OCI-LY7 (cell line): Measurements from ENCODE around the gene PPFIA3. TPM values are rescaled to one million over a fixed set of nuclear protein-coding genes. Genes with fewer than 3 reads are reported as not detected.

ENCODE experiments used
- BruUV-seq: library from RNA; stranded (reverse); fragments of 400-500 nt; replicated peaks from 2 replicates; lab custom pipeline; 2021; lab: Mats Ljungman, UMichigan
- CTCF ChIA-PET: fragments of 300-600 bp; sonication (Branson Sonifier 250); formaldehyde crosslinking; loops from one replicate; lab custom pipeline; 2022; ENCODE audit warnings: antibody characterized with exemption; ENCODE audit not compliant: unreplicated experiment; lab: Charles Lee
- POLR2A ChIA-PET: fragments of 300-600 bp; sonication (Branson Sonifier 250); formaldehyde crosslinking; loops from one replicate; lab custom pipeline; 2022; ENCODE audit warnings: antibody characterized with exemption; lab: Charles Lee
- DNase-seq: peaks from one replicate; pipeline ENCODE4 v3.0.0-alpha.2; 2015; ENCODE audit warnings: low spot score
- H2AFZ ChIP-seq: fragments of 200-600 bp; sonication (generic), shearing (Covaris generic); 2 replicates; pipeline ENCODE4 v1.6.1; 2014; ENCODE audit warnings: mild to moderate bottlenecking, antibody characterized with exemption, low read length, moderate library complexity
- H3K27ac ChIP-seq: fragments of 200-600 bp; sonication (generic); 2 replicates; pipeline ENCODE4 v1.5.1; 2014; ENCODE audit warnings: mixed run types, low read depth, mild to moderate bottlenecking, moderate library complexity, low read length, inconsistent platforms; ENCODE audit not compliant: poor library complexity, severe bottlenecking
- H3K36me3 ChIP-seq: fragments of 200-600 bp; sonication (generic); 2 replicates; pipeline ENCODE4 v1.6.1; 2014; ENCODE audit warnings: mild to moderate bottlenecking, antibody characterized with exemption, low read length, moderate library complexity, mixed read lengths; ENCODE audit not compliant: insufficient read depth
- H3K4me1 ChIP-seq: fragments of 200-600 bp; sonication (generic); 2 replicates; pipeline ENCODE4 v1.5.1; 2014; ENCODE audit warnings: mild to moderate bottlenecking, low read length; ENCODE audit not compliant: insufficient read depth, poor library complexity, severe bottlenecking
- H3K4me2 ChIP-seq: fragments of 200-600 bp; sonication (generic); 2 replicates; pipeline ENCODE4 v1.6.1; 2014; ENCODE audit warnings: mild to moderate bottlenecking, low read length
- H3K4me3 ChIP-seq: fragments of 200-600 bp; sonication (generic); 2 replicates; pipeline ENCODE4 v1.5.1; 2014; ENCODE audit warnings: mild to moderate bottlenecking, low read depth, low read length; ENCODE audit not compliant: poor library complexity, severe bottlenecking
- H3K79me2 ChIP-seq: fragments of 200-600 bp; sonication (generic); 2 replicates; pipeline ENCODE4 v1.6.1; 2016; ENCODE audit warnings: low read depth, mild to moderate bottlenecking, low read length, moderate library complexity, mixed read lengths; ENCODE audit not compliant: insufficient read depth
- H3K9me2 ChIP-seq: fragments of 200-600 bp; sonication (generic); 2 replicates; pipeline ENCODE4 v1.6.1; 2016; ENCODE audit warnings: mild to moderate bottlenecking, low read length, mixed read lengths; ENCODE audit not compliant: insufficient read depth
- H3K9me3 ChIP-seq: fragments of 200-600 bp; sonication (generic); 2 replicates; pipeline ENCODE4 v1.6.1; 2014; ENCODE audit warnings: mild to moderate bottlenecking, mixed run types, low read length, mixed read lengths
- H4K20me1 ChIP-seq: fragments of 200-600 bp; sonication (generic); 2 replicates; pipeline ENCODE4 v1.6.1; 2014; ENCODE audit warnings: mild to moderate bottlenecking, antibody characterized with exemption, low read length, moderate library complexity, mixed read lengths; ENCODE audit not compliant: insufficient read depth
- EZH2phosphoT487 ChIP-seq: fragments of 200-600 bp; sonication (generic); IDR thresholded peaks from 2 replicates; pipeline ENCODE4 v1.6.1; 2018; ENCODE audit warnings: low read depth, borderline replicate concordance, mild to moderate bottlenecking, mixed run types, antibody characterized with exemption, low read length, moderate library complexity, mixed read lengths
- intact Hi-C: fragments of 100-400 bp; cut with micrococcal nuclease; formaldehyde crosslinking; loops from one replicate; pipeline ENCODE4 v1.10.0; 2022; ENCODE audit not compliant: unreplicated experiment
- total RNA-seq, 2 experiments: library from RNA; depleted of rRNA in 1 of 2; stranded (reverse); fragments of >200 nt in 1 of 2; shearing (Covaris generic) in 1 of 2; gene quantifications; 2 replicates each; pipeline ENCODE4 v1.2.3, GENCODE V29; 2014 to 2022
- TF ChIP-seq, protein P1 (sequence below): fragments of 200-600 bp; sonication (generic); conservative IDR thresholded peaks from 2 replicates; pipeline ENCODE4 v1.5.1; 2014; ENCODE audit warnings: mild to moderate bottlenecking, antibody characterized with exemption, low read length, moderate library complexity, mixed read lengths

Gene PPFIA3
- total RNA-seq, 2 experiments from 2014 or later: 17.8 to 21.2 TPM

DNA sequence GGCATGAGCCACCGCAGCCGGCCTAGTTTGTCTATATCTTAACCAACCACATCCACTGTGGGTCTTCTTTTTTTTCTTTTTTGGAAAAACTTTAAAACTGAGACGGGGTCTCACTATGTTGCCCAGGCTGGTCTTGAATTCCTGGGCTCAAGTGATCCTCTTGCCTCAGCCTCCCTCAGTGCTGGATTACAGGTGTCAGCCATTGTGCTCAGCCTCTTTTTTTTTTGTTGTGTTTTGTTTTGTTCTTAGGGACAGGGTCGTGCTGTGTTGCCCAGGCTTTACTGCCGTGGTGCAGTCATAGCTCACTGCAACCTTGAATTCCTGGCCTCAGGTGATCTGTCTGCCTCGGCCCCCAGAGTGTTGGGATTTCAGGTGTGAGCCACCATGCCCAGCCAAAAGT is 26.7 kb upstream of the PPFIA3 start:
- intact Hi-C loops: no loop called here
- H4K20me1 ChIP-seq: peaks cover 8% of the 10 kb centered on the region; the same call in 1 of the 2 replicates
- peaks cover 1% of the 10 kb centered on the region for H3K4me1 ChIP-seq
- no peak for TF ChIP-seq EZH2phosphoT487
- TF ChIP-seq, protein P1, sequence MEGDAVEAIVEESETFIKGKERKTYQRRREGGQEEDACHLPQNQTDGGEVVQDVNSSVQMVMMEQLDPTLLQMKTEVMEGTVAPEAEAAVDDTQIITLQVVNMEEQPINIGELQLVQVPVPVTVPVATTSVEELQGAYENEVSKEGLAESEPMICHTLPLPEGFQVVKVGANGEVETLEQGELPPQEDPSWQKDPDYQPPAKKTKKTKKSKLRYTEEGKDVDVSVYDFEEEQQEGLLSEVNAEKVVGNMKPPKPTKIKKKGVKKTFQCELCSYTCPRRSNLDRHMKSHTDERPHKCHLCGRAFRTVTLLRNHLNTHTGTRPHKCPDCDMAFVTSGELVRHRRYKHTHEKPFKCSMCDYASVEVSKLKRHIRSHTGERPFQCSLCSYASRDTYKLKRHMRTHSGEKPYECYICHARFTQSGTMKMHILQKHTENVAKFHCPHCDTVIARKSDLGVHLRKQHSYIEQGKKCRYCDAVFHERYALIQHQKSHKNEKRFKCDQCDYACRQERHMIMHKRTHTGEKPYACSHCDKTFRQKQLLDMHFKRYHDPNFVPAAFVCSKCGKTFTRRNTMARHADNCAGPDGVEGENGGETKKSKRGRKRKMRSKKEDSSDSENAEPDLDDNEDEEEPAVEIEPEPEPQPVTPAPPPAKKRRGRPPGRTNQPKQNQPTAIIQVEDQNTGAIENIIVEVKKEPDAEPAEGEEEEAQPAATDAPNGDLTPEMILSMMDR: no peak
- H3K9me2 ChIP-seq: no peaks in the 10 kb centered on the region
- peaks cover 94% of the 10 kb centered on the region for H3K36me3 ChIP-seq
- ChIA-PET POLR2A (interaction anchor here (0.6 kb wide), 1 partner anchor 359 kb away, joined by 4 read pairs; the partner anchor contains the start of gene PIH1D1), CTCF (no interaction called here)
- H3K4me2 ChIP-seq: no peak overlapping the region
- BruUV-seq: no TSS peak
- H3K4me3 ChIP-seq: no peak overlapping the region
- no peak overlapping the region for H2AFZ ChIP-seq
- peaks cover 28% of the 10 kb centered on the region for H3K79me2 ChIP-seq
- no peak for DNase-seq
- no peaks in the 10 kb centered on the region for H3K9me3 ChIP-seq
- H3K27ac ChIP-seq: no peak overlapping the region

DNA sequence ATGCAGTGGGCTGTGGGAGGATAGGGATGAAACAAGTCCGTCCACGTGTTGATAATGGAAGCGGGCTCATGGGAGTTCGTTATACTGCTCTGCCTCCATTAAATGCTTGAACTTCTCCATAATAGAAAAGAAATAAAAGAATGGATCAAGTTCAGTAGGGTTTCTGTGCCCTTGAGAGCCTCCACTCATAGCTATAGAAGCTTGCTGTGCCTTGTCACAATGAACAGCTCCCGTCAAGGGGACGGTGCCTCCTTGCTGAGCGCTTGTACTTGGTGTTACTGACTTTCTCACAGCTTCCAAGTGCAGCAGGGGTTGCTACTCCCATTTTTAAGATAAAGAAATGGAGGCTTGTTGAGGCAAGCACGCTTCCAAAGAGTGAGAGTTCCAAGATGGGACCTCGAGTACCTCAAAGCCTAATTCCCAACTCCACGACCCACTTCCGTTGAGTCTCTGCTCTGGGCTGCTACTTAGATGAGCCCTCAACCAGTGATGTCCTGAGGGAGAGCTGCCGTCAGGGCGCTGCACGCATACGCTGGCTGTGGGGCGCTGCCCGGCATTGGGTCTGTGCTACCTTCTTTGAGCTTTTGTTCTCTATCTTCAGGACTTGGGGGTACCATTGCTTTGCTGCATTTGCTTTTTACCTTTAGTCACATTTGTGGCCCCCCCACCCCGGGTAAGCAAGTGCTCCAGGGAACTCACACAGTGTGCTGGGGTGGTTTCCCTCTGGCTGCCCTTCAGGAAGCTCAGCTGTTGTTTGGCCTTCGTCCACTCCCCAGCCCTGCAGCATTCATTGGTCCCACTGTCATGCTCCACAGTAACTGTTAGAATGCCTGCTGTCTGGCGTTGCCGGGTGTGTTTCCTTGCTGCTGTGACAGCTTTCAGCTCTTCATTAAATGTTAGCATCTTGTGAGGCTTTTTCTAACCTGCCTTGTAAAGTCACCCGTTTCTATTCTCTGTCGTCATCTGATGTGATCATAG is 24.6 kb upstream of the PPFIA3 start:
- Histone ChIP-seq H3K9me3 (no peaks in the 10 kb centered on the region), H3K4me1 (no peaks in the 10 kb centered on the region), H3K79me2 (peaks cover 8% of the 10 kb centered on the region; the same call in 1 of the 2 replicates), H3K4me3 (no peak overlapping the region), H3K9me2 (no peaks in the 10 kb centered on the region), H3K36me3 (peaks cover 99% of the 10 kb centered on the region), H3K4me2 (no peak overlapping the region), H3K27ac (no peak overlapping the region), H4K20me1 (no peaks in the 10 kb centered on the region; the same call in 1 of the 2 replicates), H2AFZ (no peak overlapping the region)
- TF ChIP-seq, protein P1: no peak
- TF ChIP-seq EZH2phosphoT487: no peak
- ChIA-PET CTCF (interaction anchor here (1.0 kb wide), 1 partner anchor 12 kb away, joined by 4 read pairs; no protein-coding TSS in a partner anchor), POLR2A (interaction anchor here (0.6 to 0.7 kb wide), 2 partner anchors 288 to 778 kb away, joined by 4 to 5 read pairs; no protein-coding TSS in a partner anchor)
- BruUV-seq: no TSS peak
- no peak for DNase-seq
- intact Hi-C loops: loop anchor here (5.0 kb wide), 2 partner anchors 113 to 133 kb away; no protein-coding TSS in a partner anchor
